T-helper 1 cell treated with Interleukin-12 subunit alpha and Interleukin-12 subunit beta and Interleukin-4 antibody, amounts not matched to agents 30 ng/mL and 1 ng/mL, for 36 hours (primary cell): ENCODE measurements around the gene TRIO. TPM values are rescaled to one million over a fixed set of nuclear protein-coding genes. Genes with fewer than 3 reads are reported as not detected.

Experiments used
- intact Hi-C: fragments of 100-400 bp; cut with micrococcal nuclease; formaldehyde crosslinking; loops from one replicate; pipeline ENCODE4 v1.15.1; 2024
- total RNA-seq: library from RNA; stranded (reverse); gene quantifications from 2 replicates; pipeline ENCODE4 v1.2.3, GENCODE V29; 2022

Gene TRIO
- total RNA-seq, 1 donor from 2014 or later: 12.9 TPM

GRCh38 chr5:14277385-14278320 is 134.5 kb downstream of the TRIO start:
- intact Hi-C loops: loop anchor here (10.0 kb wide), 1 partner anchor 263 kb away; no protein-coding TSS in a partner anchor

GRCh38 chr5:14280294-14280854 is 137.2 kb downstream of the TRIO start:
- intact Hi-C loops: loop anchor here (5.0 kb wide), 1 partner anchor 52 kb away; no protein-coding TSS in a partner anchor

GRCh38 chr5:14281746-14282181 is 138.6 kb downstream of the TRIO start:
- intact Hi-C loops: loop anchor here (5.0 kb wide), 1 partner anchor 51 kb away; no protein-coding TSS in a partner anchor

GRCh38 chr5:14283139-14283538 is 140.0 kb downstream of the TRIO start:
- intact Hi-C loops: loop anchor here (5.0 kb wide), 1 partner anchor 49 kb away; no protein-coding TSS in a partner anchor

DNA sequence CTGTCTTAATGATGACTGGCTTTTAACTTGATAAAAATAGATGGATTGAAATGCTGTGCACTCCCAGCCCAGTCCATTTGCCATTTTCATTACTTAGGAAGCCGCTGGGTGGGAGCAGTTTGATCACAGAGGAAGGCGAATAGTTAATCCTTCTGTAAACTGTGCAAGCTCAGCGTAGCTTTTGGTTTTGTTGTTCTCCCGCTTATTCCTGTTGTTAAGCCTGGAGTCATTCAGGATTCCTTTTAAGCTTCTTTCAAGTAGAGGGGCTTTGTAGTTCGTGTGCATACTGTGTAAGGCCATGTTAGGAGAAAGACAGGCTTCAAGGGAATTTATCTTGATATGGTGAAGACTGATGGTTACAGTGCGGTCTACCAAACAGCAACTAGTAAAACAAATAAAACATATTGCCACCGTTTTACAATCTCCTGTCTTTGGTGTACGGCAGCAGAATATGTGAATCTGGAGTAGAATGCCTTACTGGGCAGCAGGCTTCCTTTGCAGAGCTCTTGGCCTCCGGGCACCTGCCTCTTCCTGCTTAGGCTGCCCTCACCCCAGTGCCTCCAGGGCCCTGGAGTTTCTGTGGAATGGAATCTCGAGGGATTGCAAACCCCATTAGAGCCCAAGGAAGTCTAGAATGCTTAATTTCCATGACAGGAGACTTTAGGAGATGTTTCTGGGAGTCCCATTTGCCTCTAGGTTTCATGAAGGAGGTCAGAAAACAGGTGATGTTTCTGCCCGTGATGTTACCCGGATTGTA is 141.4 kb downstream of the TRIO start:
- intact Hi-C loops: loop anchor here (5.0 kb wide), 1 partner anchor 48 kb away; no protein-coding TSS in a partner anchor

DNA sequence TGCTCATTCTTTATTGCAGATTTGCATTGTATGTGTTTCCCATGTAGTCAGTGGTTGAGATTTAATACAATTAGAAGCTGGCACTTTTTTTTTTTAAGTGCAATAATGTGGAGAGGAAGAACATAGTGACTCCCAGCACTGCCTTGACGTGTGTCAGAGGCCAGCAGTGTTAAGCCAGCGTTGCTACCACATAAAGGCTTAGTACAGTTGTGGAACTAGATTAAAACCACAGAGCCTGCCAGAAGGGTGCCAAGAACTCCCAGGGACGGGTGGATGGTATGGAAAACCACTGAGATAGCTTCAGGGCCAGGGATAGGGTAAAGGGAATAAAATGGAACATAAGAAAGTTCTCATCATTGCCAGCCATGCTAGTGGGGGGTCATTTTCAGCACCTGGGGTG is 142.9 kb downstream of the TRIO start:
- intact Hi-C loops: no loop called here

- intact Hi-C loops: no loop called here
These were observed 143.7 kb downstream of the TRIO start for GRCh38 chr5:14286574-14287421.

GRCh38 chr5:14292766-14293658 is 149.9 kb downstream of the TRIO start:
- intact Hi-C loops: no loop called here

- intact Hi-C loops: no loop called here
These were observed 152.5 kb downstream of the TRIO start for GRCh38 chr5:14295610-14296009.

DNA sequence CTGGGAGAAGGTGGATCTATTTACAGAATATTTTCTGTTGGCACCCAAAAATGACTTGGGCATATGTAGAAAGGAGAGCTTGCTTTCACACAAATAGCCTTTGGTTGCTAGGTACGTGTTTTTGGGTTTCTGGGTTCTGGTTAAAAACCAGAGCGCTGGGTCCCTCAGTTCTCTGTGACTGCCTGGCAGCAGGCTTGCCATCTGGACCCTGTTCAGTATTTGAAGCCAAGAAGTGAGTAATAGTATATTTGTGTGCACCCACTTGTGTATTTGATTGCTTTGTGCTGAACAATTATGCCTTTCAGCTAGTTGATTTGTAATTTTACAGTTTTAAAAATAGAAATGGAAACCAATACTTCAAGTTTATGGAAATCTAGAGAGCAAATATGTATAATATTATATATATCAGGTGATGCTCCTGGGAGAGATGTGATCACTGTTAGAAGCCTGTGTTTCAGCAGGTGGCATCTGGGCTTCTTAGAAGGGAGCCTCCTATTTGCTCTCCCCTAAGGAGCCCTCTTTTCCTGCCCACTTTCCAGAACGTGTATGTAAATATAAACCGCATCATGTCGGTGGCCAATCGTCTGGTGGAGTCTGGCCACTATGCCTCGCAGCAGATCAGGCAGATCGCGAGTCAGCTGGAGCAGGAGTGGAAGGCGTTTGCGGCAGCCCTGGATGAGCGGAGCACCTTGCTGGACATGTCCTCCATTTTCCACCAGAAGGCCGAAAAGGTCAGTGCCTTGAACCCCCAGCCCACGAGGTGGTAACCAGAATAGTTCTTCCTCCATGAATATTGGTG is 153.6 kb downstream of the TRIO start:
- intact Hi-C loops: no loop called here

DNA sequence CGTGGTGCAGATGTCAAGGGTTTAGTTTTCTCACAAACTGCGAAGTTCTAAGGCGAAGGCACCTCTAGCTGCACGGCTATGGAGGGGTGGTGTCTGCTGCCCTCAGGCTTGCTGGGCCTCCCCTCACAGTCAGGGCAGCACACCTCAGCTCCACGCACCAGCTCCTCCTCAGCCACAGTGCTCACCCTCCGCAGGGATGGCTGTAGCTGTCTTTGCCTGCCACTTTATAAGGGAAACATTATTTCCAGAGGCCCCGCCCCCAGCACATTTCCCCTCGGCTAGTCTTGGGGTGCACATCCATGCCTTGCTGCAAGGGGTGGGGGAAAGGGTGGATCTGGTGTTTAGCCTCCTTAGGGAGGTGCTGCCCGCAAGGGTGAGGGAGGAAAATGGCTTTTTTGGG is 154.6 kb downstream of the TRIO start:
- intact Hi-C loops: no loop called here

GRCh38 chr5:14298126-14298847 is 155.1 kb downstream of the TRIO start:
- intact Hi-C loops: no loop called here

GRCh38 chr5:14299666-14300065 is 156.5 kb downstream of the TRIO start:
- intact Hi-C loops: no loop called here

DNA sequence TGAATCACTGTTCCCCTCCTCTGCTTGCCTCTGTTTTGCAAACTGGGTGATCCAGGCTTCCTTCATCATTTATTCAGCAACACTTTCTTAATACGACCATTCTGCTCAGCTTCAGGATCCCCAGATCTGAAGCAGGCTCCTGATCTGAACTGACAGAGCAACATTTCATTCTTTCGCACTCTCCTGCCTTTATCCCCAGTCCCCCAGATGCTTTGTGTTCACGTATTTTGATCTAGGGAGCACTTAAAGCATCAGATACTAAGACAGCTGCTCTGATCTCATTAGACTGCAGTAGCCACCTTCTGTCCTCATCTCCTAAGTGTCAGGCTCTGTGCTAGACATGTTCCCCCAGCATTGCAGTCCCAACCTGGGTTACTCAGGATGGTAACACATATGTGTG is 158.0 kb downstream of the TRIO start:
- intact Hi-C loops: no loop called here

DNA sequence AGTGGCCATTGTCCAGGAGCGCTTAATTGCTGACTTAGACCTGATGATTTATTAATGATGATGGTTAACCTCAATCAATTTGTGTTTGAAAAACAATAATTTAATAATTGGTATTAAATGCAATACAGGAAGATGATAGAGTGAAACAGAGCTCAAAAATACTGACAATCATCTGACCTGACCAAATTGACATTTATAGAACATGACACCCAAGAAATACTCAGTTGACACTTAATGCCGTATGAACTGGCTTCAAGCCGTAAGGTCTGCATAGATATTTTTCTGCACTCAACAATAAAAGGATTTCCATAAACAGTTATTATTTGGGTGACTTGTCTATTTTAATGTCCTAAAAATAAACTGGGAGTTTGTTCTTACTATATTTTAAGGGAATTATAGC is 159.2 kb downstream of the TRIO start:
- intact Hi-C loops: no loop called here

DNA sequence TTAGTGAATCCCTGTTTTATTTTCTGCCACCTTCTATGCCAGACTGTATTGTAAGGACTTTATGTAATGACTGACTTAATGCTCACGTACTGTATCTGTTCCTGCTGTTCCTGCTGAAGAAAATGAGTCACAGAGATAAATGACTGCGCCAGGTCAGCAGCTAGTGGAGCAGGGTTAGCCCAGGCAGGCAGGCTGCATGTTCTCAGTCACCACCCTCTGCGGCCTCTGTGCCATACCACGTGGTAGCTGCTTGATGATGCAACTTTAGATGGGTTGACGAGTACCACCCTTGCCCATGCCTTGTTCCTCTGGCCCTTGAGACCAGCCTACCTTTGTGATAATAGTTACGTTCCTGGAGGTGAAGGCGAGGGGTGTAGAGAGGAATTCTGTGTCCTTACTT is 161.9 kb downstream of the TRIO start:
- intact Hi-C loops: no loop called here

DNA sequence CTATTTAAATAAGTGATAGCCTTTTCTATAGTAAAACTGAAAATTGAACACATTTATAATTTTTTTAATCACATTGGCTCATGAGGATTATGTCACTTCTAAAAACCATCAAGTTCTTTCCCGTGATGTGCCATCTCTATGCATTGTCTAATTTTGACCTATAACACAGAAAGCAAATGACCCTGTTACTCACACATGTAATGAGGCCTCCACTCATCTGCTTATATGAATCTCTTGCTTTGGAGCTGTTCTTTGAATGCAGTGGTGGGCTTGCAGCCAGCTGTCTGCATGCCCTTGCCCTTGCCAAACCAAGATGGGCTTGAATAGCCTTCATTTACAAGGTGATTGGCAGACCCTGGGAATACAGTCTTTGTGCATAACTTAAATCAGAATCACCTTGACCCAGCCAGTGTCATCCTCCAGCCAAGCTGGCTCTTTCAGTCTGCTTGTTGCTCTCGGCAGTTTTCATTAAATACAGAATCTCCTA is 163.2 kb downstream of the TRIO start:
- intact Hi-C loops: no loop called here
